IMR-90 (cell line): ENCODE data around the gene TNFSF12. TPM values are rescaled to one million over a fixed set of nuclear protein-coding genes. Genes with fewer than 3 reads are reported as not detected.
A peak's percentile ranks its signal among the peaks of the same experiment; 100 is the strongest.

Experiments used
- ATAC-seq: fragments of 200-7000 bp; cut with Tn5 transposase; 2 replicates; pipeline ENCODE4 v1.9.1; 2020; ENCODE audit warnings: low read depth, mild to moderate bottlenecking, moderate library complexity
- BruUV-seq: library from RNA; stranded (reverse); fragments of 400-500 nt; replicated peaks from 2 replicates; lab custom pipeline; 2021; lab: Mats Ljungman, UMichigan
- CTCF ChIA-PET: fragments of 300-600 bp; formaldehyde crosslinking; extraction: SDS; loops from one replicate; lab custom pipeline; 2021; ENCODE audit warnings: antibody characterized with exemption; lab: Yijun Ruan, JAX
- POLR2A ChIA-PET: fragments of 300-600 bp; sonication (Branson Sonifier 250); formaldehyde crosslinking; loops from one replicate; lab custom pipeline; 2022; ENCODE audit warnings: antibody characterized with exemption; ENCODE audit not compliant: unreplicated experiment; lab: Charles Lee
- DNase-seq: peaks from one replicate; pipeline ENCODE4 v3.0.0; 2013
- H2AFZ ChIP-seq: replicated peaks from 2 replicates; pipeline ENCODE3; 2013; ENCODE audit warnings: low read length, mild to moderate bottlenecking; ENCODE audit not compliant: poor library complexity
- H2AK5ac ChIP-seq: 2 replicates; pipeline ENCODE4 v1.6.1; 2013; ENCODE audit warnings: low read depth, low read length, inconsistent platforms
- H2AK9ac ChIP-seq: replicated peaks from 2 replicates; pipeline ENCODE3; 2013; ENCODE audit warnings: mild to moderate bottlenecking, low read depth, low read length, moderate library complexity; ENCODE audit not compliant: poor library complexity
- H2BK120ac ChIP-seq: 2 replicates; pipeline ENCODE4 v1.6.1; 2013; ENCODE audit warnings: low read depth, low read length, inconsistent platforms
- H2BK15ac ChIP-seq: 3 replicates; pipeline ENCODE4 v1.6.1; 2013; ENCODE audit warnings: low read depth, low read length, inconsistent platforms
- H2BK20ac ChIP-seq: 2 replicates; pipeline ENCODE4 v1.6.1; 2013; ENCODE audit warnings: low read depth, mild to moderate bottlenecking, inconsistent platforms, low read length, moderate library complexity
- H2BK5ac ChIP-seq: 2 replicates; pipeline ENCODE4 v1.6.1; 2013; ENCODE audit warnings: mild to moderate bottlenecking, low read depth, low read length, inconsistent platforms; ENCODE audit not compliant: poor library complexity, severe bottlenecking
- H3K14ac ChIP-seq: replicated peaks from 2 replicates; pipeline ENCODE4 v1.6.1; 2013; ENCODE audit warnings: low read depth, low read length, inconsistent platforms
- H3K18ac ChIP-seq: 2 replicates; pipeline ENCODE4 v1.6.1; 2013; ENCODE audit warnings: low read depth, low read length, control low read depth
- H3K23ac ChIP-seq: 2 replicates; pipeline ENCODE4 v1.6.1; 2013; ENCODE audit warnings: low read depth, low read length, inconsistent platforms
- H3K27ac ChIP-seq: 2 replicates; pipeline ENCODE4 v1.5.1; 2013; ENCODE audit warnings: mild to moderate bottlenecking, control low read depth, low read length; ENCODE audit not compliant: insufficient read depth
- H3K27me3 ChIP-seq: 2 replicates; pipeline ENCODE4 v1.6.1; 2013; ENCODE audit warnings: low read length; ENCODE audit not compliant: control insufficient read depth, insufficient read depth
- H3K36me3 ChIP-seq: 2 replicates; pipeline ENCODE4 v1.6.1; 2013; ENCODE audit warnings: low read length, mixed read lengths; ENCODE audit not compliant: control insufficient read depth, insufficient read depth
- H3K4ac ChIP-seq: 2 replicates; pipeline ENCODE4 v1.6.1; 2013; ENCODE audit warnings: low read depth, low read length, inconsistent platforms
- H3K4me1 ChIP-seq: 2 replicates; pipeline ENCODE4 v1.6.1; 2013; ENCODE audit warnings: low read length, mixed read lengths; ENCODE audit not compliant: control insufficient read depth, insufficient read depth
- H3K4me2 ChIP-seq: 2 replicates; pipeline ENCODE4 v1.6.1; 2013; ENCODE audit warnings: low read depth, mild to moderate bottlenecking, control low read depth, low read length, moderate library complexity
- H3K4me3 ChIP-seq: 2 replicates; pipeline ENCODE4 v1.5.1; 2013; ENCODE audit warnings: low read depth, mild to moderate bottlenecking, control low read depth, low read length, moderate library complexity; ENCODE audit not compliant: insufficient read depth
- H3K56ac ChIP-seq: 2 replicates; pipeline ENCODE4 v1.6.1; 2013; ENCODE audit warnings: low read length, inconsistent platforms; ENCODE audit not compliant: insufficient read depth; ENCODE audit errors: extremely low read depth
- H3K79me1 ChIP-seq, 2 experiments: 2 replicates each; pipeline ENCODE4 v1.6.1; 2013; ENCODE audit warnings: low read length in 2 of 2, inconsistent platforms in 1 of 2, low read depth in 1 of 2
- H3K9ac ChIP-seq: 2 replicates; pipeline ENCODE4 v1.6.1; 2013; ENCODE audit warnings: low read depth, low read length, control low read depth
- H3K9me1 ChIP-seq: 2 replicates; pipeline ENCODE4 v1.6.1; 2013; ENCODE audit warnings: low read length, inconsistent platforms; ENCODE audit not compliant: insufficient read depth
- H3K9me3 ChIP-seq: 2 replicates; pipeline ENCODE4 v1.6.1; 2013; ENCODE audit warnings: low read length; ENCODE audit not compliant: control insufficient read depth, insufficient read depth
- H4K20me1 ChIP-seq: 2 replicates; pipeline ENCODE4 v1.6.1; 2013; ENCODE audit warnings: low read length, inconsistent platforms; ENCODE audit not compliant: insufficient read depth
- H4K5ac ChIP-seq: 2 replicates; pipeline ENCODE4 v1.6.1; 2013; ENCODE audit warnings: mild to moderate bottlenecking, low read depth, low read length, control low read depth
- H4K8ac ChIP-seq, 2 experiments: 2 replicates each; pipeline ENCODE4 v1.6.1; 2013; ENCODE audit warnings: low read depth in 2 of 2, low read length in 2 of 2, control low read depth in 1 of 2, inconsistent platforms in 1 of 2
- H4K91ac ChIP-seq: 2 replicates; pipeline ENCODE4 v1.6.1; 2013; ENCODE audit warnings: low read depth, low read length, inconsistent platforms; ENCODE audit not compliant: insufficient read depth
- CEBPB ChIP-seq: IDR thresholded peaks from 2 replicates; pipeline ENCODE4 v1.6.1; 2012; ENCODE audit warnings: low read depth, low read length, improper control_type of control experiment
- FOS ChIP-seq: fragments of 150-350 bp; IDR thresholded peaks from 2 replicates; pipeline ENCODE4 v1.6.1; 2016; ENCODE audit warnings: low read depth, low read length
- MAZ ChIP-seq: IDR thresholded peaks from 2 replicates; pipeline ENCODE4 v1.6.1; 2012; ENCODE audit warnings: low read depth, mild to moderate bottlenecking, low read length, improper control_type of control experiment, moderate library complexity, borderline replicate concordance
- RCOR1 ChIP-seq: IDR thresholded peaks from 2 replicates; pipeline ENCODE4 v1.6.1; 2012; ENCODE audit warnings: mild to moderate bottlenecking, low read length, improper control_type of control experiment; ENCODE audit not compliant: insufficient replicate concordance
- SMC3 ChIP-seq: fragments of 150-350 bp; IDR thresholded peaks from 2 replicates; pipeline ENCODE4 v1.6.1; 2016; ENCODE audit warnings: low read depth, mild to moderate bottlenecking, antibody characterized with exemption, low read length, moderate library complexity
- WGBS, 2 experiments: methylation state at CpG; one replicate each; pipeline versions ENCODE4 v1.1.5 to v1.1.7; 2013; ENCODE audit warnings: missing lambda C conversion rate in 2 of 2; ENCODE audit not compliant: insufficient read length in 1 of 2; ENCODE audit errors: extremely low coverage in 2 of 2; 5-methylcytosine and 5-hydroxymethylcytosine counted together
- dilution Hi-C: fragments of 300-500 bp; cut with HindIII; formaldehyde crosslinking; loops from one replicate; pipeline ENCODE4 v1.14.3; 2018; ENCODE audit warnings: low sequenced_read_pairs; ENCODE audit not compliant: unreplicated experiment
- in situ Hi-C: fragments of 300-500 bp; cut with MboI; formaldehyde crosslinking; loops from 3 replicates; pipeline ENCODE4 v1.14.3; 2019; ENCODE audit warnings: low sequenced_read_pairs, inconsistent platforms, mixed read lengths
- intact Hi-C: fragments of 100-400 bp; cut with micrococcal nuclease; formaldehyde crosslinking; loops from 2 replicates; pipeline ENCODE4 v1.10.0; 2022
- polyA plus RNA-seq, 3 experiments: library from polyadenylated mRNA; depleted of rRNA; stranded (reverse); fragments of >200 nt; gene quantifications; 2 replicates each; pipeline ENCODE4 v1.2.3, GENCODE V29; 2012; ENCODE audit warnings: low replicate concordance in 1 of 3
- total RNA-seq: library from RNA; depleted of rRNA; stranded (reverse); fragments of >200 nt; gene quantifications from 2 replicates; pipeline ENCODE4 v1.2.3, GENCODE V29; 2012
- TF ChIP-seq, protein P1 (sequence below): fragments of 150-350 bp; IDR thresholded peaks from 2 replicates; pipeline ENCODE4 v1.6.1; 2017; ENCODE audit warnings: mild to moderate bottlenecking, antibody characterized with exemption, low read length, low read depth

The TNFSF12 gene
- total and polyA plus RNA-seq, 2 of the 4 experiments (the other 2 are of a cell fraction): 2.7 to 22.0 TPM

GRCh38 chr17:7580604-7581575 lies 32.0 kb downstream of the TNFSF12 start:
- Histone ChIP-seq H2AK9ac (peak overlapping the region; percentile 57), H3K56ac (no peak overlapping the region), H2BK5ac (peak overlapping the region; percentile 76), H2BK120ac (no peak overlapping the region), H2AK5ac (peak overlapping the region; percentile 26; the same call in 1 of the 2 replicates), H2AFZ (no peak overlapping the region), H3K14ac (no peak overlapping the region), H2BK15ac (no peak overlapping the region), H3K27ac (no peak overlapping the region), H3K4me2 (no peak overlapping the region), H3K9me1 (peaks cover 20% of the 10 kb centered on the region), H3K27me3 (no peaks in the 10 kb centered on the region), H3K79me1 (peaks cover 14 to 82% of the 10 kb centered on the region in 2 experiments), H3K36me3 (peaks cover 35% of the 10 kb centered on the region), H4K8ac (no peak overlapping the region), H3K4me1 (peaks cover 27% of the 10 kb centered on the region), H2BK20ac (no peak overlapping the region), H4K20me1 (peaks cover 37% of the 10 kb centered on the region), H4K5ac (no peak overlapping the region), H3K23ac (no peak overlapping the region), H3K18ac (no peak overlapping the region), H3K9me3 (no peaks in the 10 kb centered on the region), H4K91ac (peak overlapping the region; percentile 10; the same call in 1 of the 2 replicates), H3K4ac (no peak overlapping the region; the same call in 1 of the 2 replicates), H3K4me3 (no peak overlapping the region), H3K9ac (no peak overlapping the region)
- 75% methylated on average over 5 of the region's 23 CpGs; no CpG with 5 or more reads in 1 of the 2 experiments for WGBS, 2 experiments
- DNase-seq: no peak
- dilution Hi-C loops: no loop called here
- no peak for ATAC-seq
- in situ Hi-C loops: no loop called here
- intact Hi-C loops: no loop called here
- no TSS peak for BruUV-seq
- TF ChIP-seq CEBPB (no peak), FOS (no peak), RCOR1 (no peak), MAZ (no peak), SMC3 (no peak)
- TF ChIP-seq, protein P1, sequence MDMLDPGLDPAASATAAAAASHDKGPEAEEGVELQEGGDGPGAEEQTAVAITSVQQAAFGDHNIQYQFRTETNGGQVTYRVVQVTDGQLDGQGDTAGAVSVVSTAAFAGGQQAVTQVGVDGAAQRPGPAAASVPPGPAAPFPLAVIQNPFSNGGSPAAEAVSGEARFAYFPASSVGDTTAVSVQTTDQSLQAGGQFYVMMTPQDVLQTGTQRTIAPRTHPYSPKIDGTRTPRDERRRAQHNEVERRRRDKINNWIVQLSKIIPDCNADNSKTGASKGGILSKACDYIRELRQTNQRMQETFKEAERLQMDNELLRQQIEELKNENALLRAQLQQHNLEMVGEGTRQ: no peak
- POLR2A ChIA-PET: interaction anchor here (0.5 kb wide), 1 partner anchor 8 kb away, joined by 3 read pairs; no protein-coding TSS in a partner anchor
- CTCF ChIA-PET: interaction anchor here (0.6 kb wide), 1 partner anchor 35 kb away, joined by 4 read pairs; no protein-coding TSS in a partner anchor
